HepG2 (cell line): ENCODE data around the gene PKDREJ. TPM values are rescaled to one million over a fixed set of nuclear protein-coding genes. Genes with fewer than 3 reads are reported as not detected.

ENCODE experiments used
- ATAC-seq: fragments of 200-7000 bp; cut with Tn5 transposase; 3 replicates; pipeline ENCODE4 v1.9.1; 2020; ENCODE audit warnings: mild to moderate bottlenecking, moderate library complexity
- BruUV-seq: library from RNA; stranded (reverse); fragments of 400-500 nt; replicated peaks from 2 replicates; lab custom pipeline; 2021; lab: Mats Ljungman, UMichigan
- CTCF ChIA-PET: fragments of 300-600 bp; formaldehyde crosslinking; extraction: SDS; loops from one replicate; lab custom pipeline; 2021; ENCODE audit warnings: low total read pairs, inconsistent platforms, low intra/inter-chr PET ratio; lab: Yijun Ruan, JAX
- POLR2A ChIA-PET: fragments of 350-600 bp; sonication (Branson Sonifier 250); formaldehyde crosslinking; loops from one replicate; lab custom pipeline; 2020; ENCODE audit warnings: antibody characterized with exemption, inconsistent platforms; lab: Yijun Ruan, JAX
- DNase-seq: peaks from one replicate; pipeline ENCODE4 v3.0.0-alpha.2; 2015; ENCODE audit warnings: low spot score
- FAIRE-seq: peaks from 3 replicates; lab custom pipeline; 2011; peaks lifted over from hg19 to GRCh38; lab: Jason Lieb, UNC
- H2AFZ ChIP-seq: one replicate; pipeline ENCODE4 v1.6.1; 2011; ENCODE audit warnings: low read length, inconsistent platforms
- H3K27ac ChIP-seq: fragments of 300-600 bp; 3 replicates; pipeline ENCODE4 v1.8.0; 2011; ENCODE audit warnings: mixed run types, mild to moderate bottlenecking, mixed read lengths, low read length, inconsistent platforms; ENCODE audit not compliant: insufficient read depth; ENCODE audit errors: extremely low read length
- H3K27me3 ChIP-seq, 2 experiments: fragments of 200-600 bp in 1 of 2; 2 replicates in 1 of 2; 3 replicates in 1 of 2; pipeline versions ENCODE4 v1.6.0 to v1.8.0; 2011; ENCODE audit warnings: low read length in 2 of 2, mild to moderate bottlenecking in 2 of 2, moderate library complexity in 2 of 2, inconsistent platforms in 1 of 2; ENCODE audit not compliant: insufficient read depth in 2 of 2, control insufficient read depth in 1 of 2
- H3K36me3 ChIP-seq, 2 experiments: fragments of 200-600 bp in 1 of 2; replicated peaks in 1 of 2; 2 replicates in 1 of 2; 3 replicates in 1 of 2; pipeline versions ENCODE4 v1.5.1 to v1.8.0; 2011; ENCODE audit warnings: low read length in 2 of 2, inconsistent platforms in 1 of 2; ENCODE audit not compliant: insufficient read depth in 2 of 2, control insufficient read depth in 1 of 2
- H3K4me1 ChIP-seq: 2 replicates; pipeline ENCODE4 v1.5.1; 2012; ENCODE audit warnings: low read length, inconsistent platforms; ENCODE audit not compliant: insufficient read depth
- H3K4me2 ChIP-seq: 2 replicates; pipeline ENCODE4 v1.6.0; 2011; ENCODE audit warnings: low read depth, low read length, inconsistent platforms
- H3K4me3 ChIP-seq, 3 experiments: fragments of 200-600 bp in 1 of 3; sonication (generic), shearing (Covaris generic) in 1 of 3; replicated peaks in 1 of 3; 2 replicates each; pipeline ENCODE4 v1.5.1; 2011 to 2016; ENCODE audit warnings: low read length in 3 of 3, inconsistent platforms in 2 of 3, low read depth in 2 of 3, mild to moderate bottlenecking in 2 of 3, control low read depth in 1 of 3, mixed read lengths in 1 of 3; ENCODE audit not compliant: insufficient read depth in 1 of 3
- H3K79me2 ChIP-seq: one replicate; pipeline ENCODE4 v1.6.1; 2011; ENCODE audit warnings: low read length, inconsistent platforms; ENCODE audit not compliant: insufficient read depth
- H3K9ac ChIP-seq: 2 replicates; pipeline ENCODE4 v1.6.0; 2011; ENCODE audit warnings: mild to moderate bottlenecking, low read depth, low read length, inconsistent platforms; ENCODE audit not compliant: insufficient read depth
- H3K9me3 ChIP-seq: 2 replicates; pipeline ENCODE4 v1.5.1; 2012; ENCODE audit warnings: mild to moderate bottlenecking, low read length
- H4K20me1 ChIP-seq: 2 replicates; pipeline ENCODE4 v1.6.0; 2011; ENCODE audit warnings: inconsistent platforms, mild to moderate bottlenecking, low read length, moderate library complexity; ENCODE audit not compliant: insufficient read depth
- ARID3A ChIP-seq: IDR thresholded peaks from 2 replicates; pipeline ENCODE4 v1.6.1; 2012; ENCODE audit warnings: low read depth, low read length, improper control_type of control experiment
- CBX1 ChIP-seq: IDR thresholded peaks from one replicate; pipeline ENCODE4 v1.6.1; 2016; ENCODE audit warnings: antibody characterized with exemption, low read depth
- CEBPG ChIP-seq: IDR thresholded peaks from 2 replicates; pipeline ENCODE4 v1.6.1; 2016
- ELF1 ChIP-seq: sonication (generic); formaldehyde crosslinking; IDR thresholded peaks from 2 replicates; pipeline ENCODE4 v1.4.0; 2020; ENCODE audit warnings: missing genetic modification reagents
- FOXK2 ChIP-seq: fragments of 450-650 bp; IDR thresholded peaks from 2 replicates; pipeline ENCODE4 v1.6.1; 2016
- GLMP ChIP-seq: sonication (generic); formaldehyde crosslinking; IDR thresholded peaks from 2 replicates; pipeline ENCODE4 v1.9.0; 2021; ENCODE audit warnings: missing genetic modification reagents, mild to moderate bottlenecking, borderline replicate concordance
- LRRFIP1 ChIP-seq: sonication (generic); formaldehyde crosslinking; conservative IDR thresholded peaks from 2 replicates; pipeline ENCODE4 v1.4.0; 2020; ENCODE audit warnings: missing genetic modification reagents
- NFE2L1 ChIP-seq: sonication (generic); formaldehyde crosslinking; IDR thresholded peaks from 2 replicates; pipeline ENCODE4 v1.4.0; 2020; ENCODE audit warnings: missing genetic modification reagents, mild to moderate bottlenecking, borderline replicate concordance
- PATZ1 ChIP-seq: sonication (generic); formaldehyde crosslinking; IDR thresholded peaks from 2 replicates; pipeline ENCODE4 v1.4.0; 2020; ENCODE audit warnings: missing genetic modification reagents
- RARG ChIP-seq: sonication (generic); formaldehyde crosslinking; IDR thresholded peaks from 2 replicates; pipeline ENCODE4 v1.4.0; 2020; ENCODE audit warnings: low read depth, mild to moderate bottlenecking, missing genetic modification reagents
- SOX5 ChIP-seq: IDR thresholded peaks from 2 replicates; pipeline ENCODE4 v1.6.1; 2016; ENCODE audit warnings: borderline replicate concordance
- ZEB1 ChIP-seq: IDR thresholded peaks from 2 replicates; pipeline ENCODE4 v1.6.1; 2012; ENCODE audit warnings: mild to moderate bottlenecking, low read depth, inconsistent platforms; ENCODE audit not compliant: insufficient replicate concordance
- ZFP36L1 ChIP-seq: sonication (generic); formaldehyde crosslinking; IDR thresholded peaks from 2 replicates; pipeline ENCODE4 v1.8.0; 2022; ENCODE audit warnings: mild to moderate bottlenecking, missing genetic modification reagents, moderate library complexity
- ZNF317 ChIP-seq: sonication (generic); formaldehyde crosslinking; IDR thresholded peaks from 2 replicates; pipeline ENCODE4 v1.5.0; 2020; ENCODE audit warnings: mild to moderate bottlenecking, missing genetic modification reagents
- ZNF768 ChIP-seq: sonication (generic); formaldehyde crosslinking; IDR thresholded peaks from 2 replicates; pipeline ENCODE4 v1.4.0; 2020; ENCODE audit warnings: missing genetic modification reagents
- ZSCAN29 ChIP-seq: sonication (generic); formaldehyde crosslinking; conservative IDR thresholded peaks from 2 replicates; pipeline ENCODE4 v1.4.0; 2020; ENCODE audit warnings: mild to moderate bottlenecking, missing genetic modification reagents
- WGBS: methylation state at CpG from one replicate; pipeline ENCODE4 v1.1.6; 2017; ENCODE audit warnings: low lambda C conversion rate; 5-methylcytosine and 5-hydroxymethylcytosine counted together
- in situ Hi-C: cut with HindIII; loops from 2 replicates; pipeline ENCODE4 v1.10.0; 2017; ENCODE audit warnings: low pct_unique_long_range_greater_than_20kb; ENCODE audit not compliant: extremely low pct_ligation_motif_present
- intact Hi-C: fragments of 100-400 bp; cut with micrococcal nuclease; formaldehyde crosslinking; loops from one replicate; pipeline ENCODE4 v1.10.0; 2022; ENCODE audit not compliant: unreplicated experiment
- polyA plus RNA-seq, 8 experiments: library from polyadenylated mRNA; depleted of rRNA in 3 of 8; stranded (reverse) in 7 of 8; unstranded in 1 of 8; fragments of >200 nt; fragmentation: Illumina TruSeq in 4 of 8; extraction: Trizol in 4 of 8; gene quantifications; 2 replicates each; pipeline versions ENCODE4 v1.2.1 to v1.2.3, GENCODE V29; 2011 to 2016; ENCODE audit warnings: low read depth in 4 of 8, missing spikeins in 1 of 8, mixed read lengths in 1 of 8; ENCODE audit not compliant: insufficient read depth in 1 of 8
- total RNA-seq, 5 experiments: library from RNA; depleted of rRNA; stranded (reverse); fragments of >200 nt; fragmentation: Illumina TruSeq; extraction: Trizol; gene quantifications; 2 replicates each; pipeline ENCODE4 v1.2.3, GENCODE V29; 2016; ENCODE audit warnings: low read depth in 1 of 5

Gene PKDREJ
- total and polyA plus RNA-seq, 2 of the 13 experiments (the other 11 are each of a cell fraction or from before 2014, with no cell fraction given), result not detected

GRCh38 chr22:46212195-46212594, 50.9 kb downstream of the PKDREJ start (continued):
- TF ChIP-seq CBX1, result no peak
- TF ChIP-seq, all 625 proteins: peak for 0

GRCh38 chr22:46209262-46209661, 53.9 kb downstream of the PKDREJ start:
- BruUV-seq, result no TSS peak
- Histone ChIP-seq H3K4me1 (no peaks in the 10 kb centered on the region), H3K9me3 (peaks cover 18% of the 10 kb centered on the region), H3K9ac (no peak overlapping the region), H3K4me2 (no peak overlapping the region), H3K79me2 (no peaks in the 10 kb centered on the region), H4K20me1 (no peaks in the 10 kb centered on the region), H3K4me3 (no peak overlapping the region), H3K36me3 (peaks cover 3 to 45% of the 10 kb centered on the region in 2 experiments), H3K27me3 (no peaks in the 10 kb centered on the region), H2AFZ (no peak overlapping the region), H3K27ac (no peak overlapping the region)
- ChIA-PET POLR2A (no interaction called here), CTCF (no interaction called here)
- intact Hi-C loops, result no loop called here
- 98% methylated on average over 1 of the region's 1 CpG for WGBS
- in situ Hi-C loops, result no loop called here
- FAIRE-seq (no peak), ATAC-seq (no peak), DNase-seq (no peak)
- TF ChIP-seq ZFP36L1, result no peak
- no peak for TF ChIP-seq GLMP (CRISPR knock-in tag)
- no peak for TF ChIP-seq CEBPG (CRISPR knock-in tag)
- no peak for TF ChIP-seq LRRFIP1 (CRISPR knock-in tag)
- no peak for TF ChIP-seq ELF1 (CRISPR knock-in tag)
- TF ChIP-seq ZNF768 (CRISPR knock-in tag), result no peak
- no peak for TF ChIP-seq SOX5
- no peak for TF ChIP-seq ZNF317 (CRISPR knock-in tag)
- no peak for TF ChIP-seq NFE2L1 (CRISPR knock-in tag)
- TF ChIP-seq RARG (CRISPR knock-in tag), result no peak
- no peak for TF ChIP-seq ARID3A
- TF ChIP-seq ZEB1, result no peak
- TF ChIP-seq PATZ1 (CRISPR knock-in tag), result no peak
- TF ChIP-seq ZSCAN29 (CRISPR knock-in tag), result no peak
- TF ChIP-seq FOXK2, result no peak
